Esophagus squamous epithelium (tissue), 5 donors: ENCODE results near the gene MN1. TPM values are rescaled to one million over a fixed set of nuclear protein-coding genes. Genes with fewer than 3 reads are reported as not detected.

Experiments used
- DNase-seq: peaks from one replicate; lab custom pipeline; 2025; lab: John Stamatoyannopoulos, UW
- H3K27ac ChIP-seq, 4 donors: fragments of 200-600 bp; sonication (generic); one replicate each; pipeline ENCODE4 v1.5.1; 2016 to 2019; ENCODE audit warnings: mild to moderate bottlenecking in 1 of 4
- H3K27me3 ChIP-seq, 4 donors: fragments of 200-600 bp; sonication (generic); 1 replicate in 3 of 4; 2 replicates in 1 of 4; pipeline versions ENCODE4 v1.5.1 to v1.6.0; 2017 to 2021; ENCODE audit warnings: antibody characterized with exemption in 1 of 4
- H3K36me3 ChIP-seq, 3 donors: fragments of 200-600 bp; sonication (generic); one replicate each; pipeline ENCODE4 v1.5.1; 2016 to 2019
- H3K4me1 ChIP-seq, 3 donors: fragments of 200-600 bp; sonication (generic); one replicate each; pipeline ENCODE4 v1.5.1; 2017 to 2019
- H3K4me3 ChIP-seq, 4 donors: fragments of 200-600 bp; sonication (generic); 1 replicate in 3 of 4; 2 replicates in 1 of 4; pipeline ENCODE4 v1.5.1; 2016 to 2019; ENCODE audit warnings: mild to moderate bottlenecking in 2 of 4, moderate library complexity in 1 of 4
- H3K9me3 ChIP-seq, 3 donors: fragments of 200-600 bp; sonication (generic); one replicate each; pipeline ENCODE4 v1.5.1; 2016 to 2019
- CTCF ChIP-seq, 6 experiments: fragments of 450-650 bp in 4 of 6; fragments of 200-600 bp in 2 of 6; sonication (generic) in 2 of 6; IDR thresholded peaks; one replicate each; pipeline ENCODE4 v1.5.1; 2016 to 2019; ENCODE audit warnings: antibody characterized with exemption in 6 of 6, mild to moderate bottlenecking in 4 of 6, moderate library complexity in 4 of 6
- POLR2A ChIP-seq, 4 donors: fragments of 450-650 bp; IDR thresholded peaks; one replicate each; pipeline ENCODE4 v1.6.1; 2017; ENCODE audit warnings: antibody characterized with exemption in 4 of 4, mild to moderate bottlenecking in 4 of 4, moderate library complexity in 3 of 4
- WGBS, 2 donors: methylation state at CpG; one replicate each; pipeline ENCODE4 v1.1.5; 2018; 5-methylcytosine and 5-hydroxymethylcytosine counted together
- intact Hi-C: fragments of 100-400 bp; cut with DNase I; formaldehyde crosslinking; loops from one replicate; pipeline ENCODE4 v1.15.0; 2022
- total RNA-seq, 4 donors: library from RNA; depleted of rRNA; stranded (reverse); fragments of >200 nt; gene quantifications; one replicate each; pipeline ENCODE4 v1.1.0, GENCODE V29; 2016
- donor health status: DM: yes; HTN: yes; CAD: no.

Gene MN1
- total RNA-seq, 4 donors from 2014 or later, result 2.0 to 6.9 (median 3.1) TPM

GRCh38 chr22:27846248-27846757 lies 44.7 kb upstream of the MN1 start:
- H3K36me3 ChIP-seq, result peaks cover 0 to 74% (median 0%) of the 10 kb centered on the region in 3 donors
- no peak overlapping the region for H3K27ac ChIP-seq
- no peak for TF ChIP-seq CTCF (IDR thresholded peaks at IDR 0.05)
- TF ChIP-seq POLR2A (IDR thresholded peaks at IDR 0.05), result no peak
- 78 to 100% methylated on average over 1 to 4 of the region's 5 CpGs for WGBS, 2 donors
- intact Hi-C loops, result no loop called here
- peaks cover 8 to 36% (median 12%) of the 10 kb centered on the region in 3 donors for H3K4me1 ChIP-seq
- DNase-seq, result no peak
- no peaks in the 10 kb centered on the region for H3K27me3 ChIP-seq
- H3K9me3 ChIP-seq, result no peaks in the 10 kb centered on the region
- no peak overlapping the region for H3K4me3 ChIP-seq

GRCh38 chr22:27845644-27846043 lies 44.1 kb upstream of the MN1 start:
- intact Hi-C loops, result no loop called here

GRCh38 chr22:27844656-27845591 lies 43.4 kb upstream of the MN1 start:
- Histone ChIP-seq H3K27me3 (no peaks in the 10 kb centered on the region), H3K9me3 (no peaks in the 10 kb centered on the region), H3K27ac (no peak overlapping the region), H3K4me1 (peaks cover 5 to 27% (median 9%) of the 10 kb centered on the region in 3 donors), H3K4me3 (no peak overlapping the region), H3K36me3 (peaks cover 0 to 72% (median 0%) of the 10 kb centered on the region in 3 donors)
- DNase-seq, result no peak
- TF ChIP-seq POLR2A (IDR thresholded peaks at IDR 0.05) (no peak), CTCF (IDR thresholded peaks at IDR 0.05) (no peak)
- intact Hi-C loops, result no loop called here
- WGBS, 2 donors, result 83 to 94% methylated on average over 11 of the region's 20 CpGs

More at GRCh38 chr22:27845644-27846043, 44.1 kb upstream of the MN1 start:
- H3K4me1 ChIP-seq, result peaks cover 8 to 35% (median 12%) of the 10 kb centered on the region in 3 donors
- H3K9me3 ChIP-seq, result no peaks in the 10 kb centered on the region
- no peak for DNase-seq
- no peaks in the 10 kb centered on the region for H3K27me3 ChIP-seq
- no peak for TF ChIP-seq CTCF (IDR thresholded peaks at IDR 0.05)
- TF ChIP-seq POLR2A (IDR thresholded peaks at IDR 0.05), result no peak
- H3K27ac ChIP-seq, result no peak overlapping the region
- no peak overlapping the region for H3K4me3 ChIP-seq
- WGBS, 2 donors, result 81 to 96% methylated on average over 3 to 4 of the region's 7 CpGs
- peaks cover 0 to 74% (median 0%) of the 10 kb centered on the region in 3 donors for H3K36me3 ChIP-seq

- Histone ChIP-seq H3K4me3 (no peak overlapping the region), H3K4me1 (peaks cover 0 to 21% (median 3%) of the 10 kb centered on the region in 3 donors), H3K27me3 (no peaks in the 10 kb centered on the region), H3K36me3 (peaks cover 0 to 66% (median 0%) of the 10 kb centered on the region in 3 donors), H3K9me3 (no peaks in the 10 kb centered on the region), H3K27ac (no peak overlapping the region)
- 87 to 90% methylated on average over 3 of the region's 6 CpGs for WGBS, 2 donors
- intact Hi-C loops, result no loop called here
- DNase-seq, result no peak
- no peak for TF ChIP-seq POLR2A (IDR thresholded peaks at IDR 0.05)
- no peak for TF ChIP-seq CTCF (IDR thresholded peaks at IDR 0.05)
These were observed 42.7 kb upstream of the MN1 start for GRCh38 chr22:27844256-27844655.

- intact Hi-C loops, result no loop called here
- H3K27ac ChIP-seq, result peak overlapping the region in 1 of 4 donors; percentile 34
These were observed 41.9 kb upstream of the MN1 start for GRCh38 chr22:27843441-27843840.

More at GRCh38 chr22:27843441-27843840, 41.9 kb upstream of the MN1 start:
- peaks cover 0 to 13% (median 3%) of the 10 kb centered on the region in 3 donors for H3K4me1 ChIP-seq
- H3K27me3 ChIP-seq, result no peaks in the 10 kb centered on the region
- H3K36me3 ChIP-seq, result peaks cover 0 to 60% (median 0%) of the 10 kb centered on the region in 3 donors
- H3K9me3 ChIP-seq, result no peaks in the 10 kb centered on the region
- no peak for TF ChIP-seq CTCF (IDR thresholded peaks at IDR 0.05)
- no peak for TF ChIP-seq POLR2A (IDR thresholded peaks at IDR 0.05)
- WGBS, 2 donors, result 69 to 75% methylated on average over 7 of the region's 7 CpGs
- H3K4me3 ChIP-seq, result no peak overlapping the region
- DNase-seq, result no peak
